GM19372 (cell line): ENCODE data around the gene PEX11A.

Source experiments
- ATAC-seq: cut with Tn5 transposase; IDR thresholded peaks from one replicate; pipeline ENCODE4 v1.9.1; 2021; ENCODE audit warnings: mild to moderate bottlenecking, low read depth, moderate library complexity; ENCODE audit not compliant: unreplicated experiment

The PEX11A gene

DNA sequence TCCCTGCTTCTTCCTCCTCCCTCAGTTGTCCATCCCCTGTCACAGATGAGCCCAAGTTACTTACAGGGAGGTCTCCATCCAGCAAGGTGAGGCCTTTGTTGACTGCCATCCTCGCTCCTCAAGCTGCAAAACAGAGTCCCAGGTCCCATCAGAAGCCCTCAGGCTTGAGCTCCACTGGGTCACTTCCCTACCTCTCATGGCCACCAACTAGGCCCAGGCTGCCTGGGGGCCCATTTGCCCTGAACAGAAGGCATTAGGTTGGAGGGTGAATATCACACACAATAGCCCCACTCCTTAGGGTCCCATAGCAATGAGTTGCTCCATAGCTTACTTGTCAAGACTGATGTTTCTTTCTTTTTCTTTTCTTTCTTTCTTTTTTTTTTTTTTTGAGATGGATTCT is 13.2 kb downstream of the PEX11A start:
- ATAC-seq = no peak

DNA sequence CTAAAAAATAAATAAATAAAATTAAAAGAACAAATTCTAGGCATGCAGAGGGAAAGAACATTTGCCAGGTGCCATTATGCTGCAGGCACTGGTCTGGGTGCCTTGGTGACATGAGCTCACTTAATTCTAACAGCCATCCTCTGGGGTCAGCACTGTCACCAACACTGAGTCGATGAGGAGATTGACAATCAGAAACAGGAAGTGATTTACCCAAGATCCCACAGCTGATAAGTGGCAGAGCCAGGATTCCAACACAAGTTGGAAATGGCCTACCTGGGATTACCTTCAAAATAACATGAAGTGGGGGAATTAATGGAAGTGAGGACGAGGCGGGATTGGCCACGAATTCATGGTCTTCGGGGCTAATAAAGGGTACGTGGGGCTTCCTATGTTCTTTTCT is 14.9 kb downstream of the PEX11A start:
- no peak for ATAC-seq

DNA sequence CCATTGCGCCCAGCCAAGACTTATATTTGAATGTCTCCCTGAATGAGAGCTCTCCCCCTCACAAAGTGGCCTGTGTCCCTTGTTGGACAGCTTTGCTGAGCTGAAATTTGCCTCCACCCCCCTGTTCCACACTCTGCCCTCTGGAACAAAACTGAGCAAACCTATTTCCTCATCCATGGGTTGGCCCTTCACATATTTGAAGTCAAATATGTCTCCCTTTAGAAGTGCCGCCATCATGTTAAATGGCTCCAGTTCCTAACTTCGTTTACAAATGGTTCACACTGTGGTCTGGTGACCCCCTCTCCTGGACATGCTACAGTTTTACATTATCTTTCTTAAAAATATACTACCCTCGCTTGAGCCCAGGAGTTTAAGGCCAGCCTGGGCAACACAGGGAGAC is 16.0 kb downstream of the PEX11A start:
- ATAC-seq = no peak

DNA sequence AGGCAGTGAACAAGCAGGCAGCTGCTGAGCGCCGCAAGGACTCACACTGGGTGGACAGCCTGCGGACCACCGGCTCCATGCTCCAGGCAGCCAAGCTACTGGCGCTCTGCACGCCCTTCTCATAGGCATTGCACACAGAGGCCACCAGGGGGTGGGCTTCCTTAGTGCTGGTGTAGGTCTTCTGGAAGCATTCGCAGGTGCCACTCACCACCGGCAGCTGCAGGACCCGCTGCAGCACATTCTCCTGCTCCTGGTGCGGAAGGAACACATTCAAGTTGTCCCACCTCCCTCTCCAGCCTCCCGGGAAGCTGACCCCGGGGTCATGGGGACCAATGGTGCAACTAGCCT is 17.4 kb downstream of the PEX11A start:
- no peak for ATAC-seq

DNA sequence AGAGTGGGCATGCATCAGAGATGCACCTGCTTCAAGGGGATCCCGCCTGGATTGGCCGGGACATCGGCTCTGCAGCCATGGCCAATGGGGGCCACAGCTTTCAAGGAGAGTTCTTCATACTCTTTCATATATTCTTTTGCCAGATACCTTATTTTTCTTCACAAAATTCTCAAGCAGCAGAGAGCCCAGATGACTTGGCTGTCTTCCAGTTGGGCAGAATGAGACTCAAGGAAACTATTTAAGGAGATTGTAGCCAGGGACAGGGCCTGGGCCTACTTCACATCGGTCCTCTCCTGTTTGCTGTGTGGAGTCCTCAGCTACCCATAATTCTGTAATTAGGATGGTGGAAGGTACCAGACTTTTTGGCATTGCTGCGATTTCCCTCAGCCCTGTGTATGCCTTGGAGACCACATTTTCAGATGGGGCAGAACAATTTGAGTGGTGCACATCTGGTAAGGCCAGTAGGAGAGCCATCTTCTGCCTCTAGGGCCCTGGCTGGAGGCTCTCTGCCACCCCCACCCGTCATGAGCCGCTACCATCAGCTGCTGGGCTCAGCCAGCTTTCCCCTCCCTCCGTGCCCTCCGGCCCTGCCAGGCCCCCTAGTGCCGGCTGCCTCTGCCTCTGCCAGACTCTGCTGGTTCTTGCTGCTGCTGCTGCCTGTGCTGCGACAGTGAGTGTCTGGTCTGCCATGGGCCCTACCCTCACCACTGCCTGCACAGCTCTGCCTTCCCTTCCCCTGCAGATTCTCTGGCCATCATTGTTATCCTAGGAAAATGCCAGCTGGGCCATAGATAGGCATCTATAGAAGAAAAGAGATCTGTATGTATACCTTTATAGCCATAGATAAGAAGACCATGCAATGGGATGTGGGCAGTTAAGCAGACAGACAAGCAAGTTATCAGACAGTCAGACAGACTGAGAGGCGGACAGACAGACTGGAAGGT is 18.1 kb downstream of the PEX11A start:
- ATAC-seq = no peak

DNA sequence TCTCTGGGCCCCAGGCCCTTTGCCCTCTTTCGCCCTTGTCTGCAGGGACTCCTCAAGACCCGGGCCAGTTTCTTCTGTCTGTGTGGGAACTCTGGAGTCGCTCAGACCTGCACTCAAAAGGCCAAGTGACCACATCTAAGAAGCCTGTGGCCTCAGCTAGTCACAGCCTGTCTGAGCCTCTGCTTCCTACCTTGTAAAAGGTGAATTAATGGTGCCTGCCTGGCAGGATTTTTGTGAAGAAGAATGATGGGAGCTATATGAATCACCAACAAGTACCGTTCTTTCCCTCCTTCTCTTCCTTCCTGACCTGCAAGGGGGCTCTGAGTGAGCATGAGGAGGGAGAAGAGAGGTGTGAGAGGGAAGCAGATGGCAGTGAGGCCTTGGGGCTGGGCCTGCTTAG is 18.9 kb downstream of the PEX11A start:
- ATAC-seq = no peak

DNA sequence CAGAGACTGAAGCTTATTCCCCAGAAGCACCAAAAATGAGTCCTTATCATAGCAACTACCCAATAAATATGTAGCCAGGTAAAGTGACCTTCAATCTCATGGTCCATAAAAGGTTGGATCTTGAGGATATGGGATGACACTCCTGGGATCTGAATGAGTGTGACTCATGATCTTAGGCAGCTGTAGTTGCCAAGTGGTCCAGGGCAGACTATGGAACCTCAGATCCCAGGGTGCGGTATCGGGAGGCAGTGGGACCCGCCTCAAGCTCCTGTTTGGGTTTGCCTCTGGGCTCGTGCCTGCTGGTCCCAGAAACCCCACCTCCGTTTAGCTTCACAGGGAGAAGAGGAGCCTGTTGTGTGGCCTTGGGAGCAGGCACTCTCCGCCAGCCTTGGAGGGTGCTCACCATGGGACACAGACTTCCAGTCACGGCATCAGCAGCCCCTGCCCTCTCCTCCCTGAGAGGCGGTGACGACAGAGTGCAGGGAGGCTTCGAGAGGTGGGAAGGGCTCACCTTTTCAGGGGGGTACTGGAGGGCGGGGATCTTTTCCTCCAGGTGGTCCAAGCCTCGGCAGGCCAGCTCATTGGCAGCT is 19.5 kb downstream of the PEX11A start:
- no peak for ATAC-seq

DNA sequence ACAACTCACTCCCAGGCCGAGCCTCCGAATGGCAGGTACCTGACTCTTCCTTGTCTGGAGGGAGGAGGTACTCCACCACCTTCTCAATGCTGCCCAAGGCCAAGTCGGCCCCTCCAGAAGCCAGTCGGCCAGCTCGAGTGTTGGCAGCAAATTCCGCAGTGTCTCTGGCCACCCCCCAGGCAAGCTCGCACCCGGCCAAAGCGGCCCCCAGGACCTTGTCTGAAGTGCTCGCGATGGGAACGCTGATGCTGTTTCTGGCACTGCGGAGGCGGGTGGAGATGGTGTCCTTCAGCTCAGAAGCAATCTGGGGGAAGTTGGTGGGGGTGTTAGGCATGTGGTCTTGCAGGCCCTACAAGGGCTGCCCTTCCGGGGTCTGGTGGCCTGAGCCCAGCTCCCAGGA is 20.6 kb downstream of the PEX11A start:
- no peak for ATAC-seq

DNA sequence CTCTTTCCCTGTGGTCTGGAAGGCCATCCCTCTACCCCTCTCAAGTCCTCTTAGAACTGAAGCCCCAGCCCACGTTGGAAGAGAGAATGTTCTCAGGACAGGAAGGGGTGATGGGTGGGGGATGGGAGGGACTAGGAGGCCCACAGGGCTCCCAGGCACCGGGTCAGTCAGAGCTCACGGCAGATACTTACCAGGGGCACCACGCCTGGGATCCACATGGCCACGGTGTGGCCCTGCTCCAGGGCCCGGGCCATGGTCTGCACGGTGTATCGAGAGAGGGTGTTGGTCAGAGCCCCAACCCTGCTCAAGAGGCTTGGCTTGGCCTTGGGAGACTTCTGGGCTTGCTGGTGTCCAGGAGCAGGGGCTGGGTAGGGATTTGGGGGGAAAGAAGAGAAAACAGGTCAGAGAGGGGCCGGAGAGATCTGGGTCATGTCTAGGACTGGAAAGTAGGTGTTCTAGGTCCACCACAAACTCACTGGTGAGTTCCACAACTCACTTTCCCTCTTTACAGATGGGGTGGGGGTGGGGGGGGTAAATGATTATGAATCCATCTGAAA is 21.2 kb downstream of the PEX11A start:
- no peak for ATAC-seq

DNA sequence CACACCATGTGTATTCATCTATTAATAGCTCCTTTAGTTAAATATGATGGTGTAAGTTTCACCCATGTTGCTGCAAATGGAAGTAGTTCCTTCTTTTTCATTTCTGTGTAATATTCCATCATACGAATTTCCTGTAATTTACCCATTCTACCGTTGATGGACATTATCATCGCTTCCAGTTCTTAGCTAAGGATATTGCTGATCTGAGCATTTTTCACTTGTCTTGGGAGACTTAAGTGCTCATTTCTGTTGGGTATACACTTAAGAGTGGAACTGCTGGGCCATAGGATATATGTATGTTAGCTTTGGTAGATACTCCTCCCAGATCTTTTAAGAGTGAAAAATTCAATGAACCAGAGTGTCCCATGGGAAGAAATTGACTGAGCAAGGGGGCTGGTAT is 22.4 kb downstream of the PEX11A start:
- ATAC-seq = no peak

DNA sequence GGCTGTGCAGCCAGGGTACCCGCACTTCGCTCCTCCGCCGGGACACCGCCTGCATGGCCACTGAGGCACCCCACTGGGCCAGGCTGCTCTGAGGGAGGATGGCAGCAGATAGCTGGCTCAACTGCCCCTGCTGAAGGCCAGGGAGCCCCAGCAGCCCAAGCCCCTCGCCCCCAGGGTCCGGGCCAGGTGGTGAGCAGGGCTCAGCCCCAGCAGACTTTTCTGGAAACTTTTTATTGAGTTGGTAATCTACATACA is 22.9 kb downstream of the PEX11A start:
- ATAC-seq = no peak

DNA sequence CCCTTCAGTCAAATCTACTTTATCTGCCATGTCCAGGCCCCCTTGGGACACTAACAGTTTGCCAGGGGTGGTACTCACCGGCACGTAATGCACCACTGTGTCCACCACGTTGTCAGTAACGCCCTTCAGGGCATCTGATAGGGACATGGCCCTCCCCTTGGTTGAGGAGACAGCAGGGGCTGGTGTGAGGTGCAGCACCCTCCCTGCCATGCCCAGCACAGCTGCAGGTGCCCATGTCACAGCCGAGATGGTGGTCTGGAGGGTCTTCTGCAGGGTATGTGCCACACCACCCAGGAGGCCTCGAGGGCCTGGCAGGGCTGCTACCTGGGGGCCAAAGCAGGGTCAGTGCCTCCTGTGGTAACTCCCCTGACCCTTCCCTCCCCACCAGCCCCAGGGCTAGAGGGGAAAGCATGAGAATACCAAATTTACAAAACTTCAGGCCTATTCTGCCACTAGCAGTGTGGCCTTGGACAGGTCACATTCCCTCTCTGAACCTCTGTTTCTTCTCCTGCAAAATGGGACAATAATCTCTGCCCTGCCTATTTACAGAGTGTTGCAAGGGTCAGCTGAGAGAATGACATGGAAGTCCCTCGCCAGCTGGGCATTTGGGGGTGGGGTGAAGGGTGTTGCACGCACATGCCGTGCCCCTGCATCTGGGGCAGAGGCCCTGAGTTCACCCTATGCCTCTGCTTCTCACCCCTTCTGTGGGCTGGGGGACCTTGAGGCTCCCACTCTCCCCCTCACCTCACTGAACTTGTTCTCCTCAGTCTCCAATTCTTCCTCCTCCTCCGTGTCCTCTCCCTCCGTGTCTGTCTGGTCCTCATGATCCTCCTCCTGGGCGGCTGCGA is 23.5 kb downstream of the PEX11A start:
- ATAC-seq = no peak

DNA sequence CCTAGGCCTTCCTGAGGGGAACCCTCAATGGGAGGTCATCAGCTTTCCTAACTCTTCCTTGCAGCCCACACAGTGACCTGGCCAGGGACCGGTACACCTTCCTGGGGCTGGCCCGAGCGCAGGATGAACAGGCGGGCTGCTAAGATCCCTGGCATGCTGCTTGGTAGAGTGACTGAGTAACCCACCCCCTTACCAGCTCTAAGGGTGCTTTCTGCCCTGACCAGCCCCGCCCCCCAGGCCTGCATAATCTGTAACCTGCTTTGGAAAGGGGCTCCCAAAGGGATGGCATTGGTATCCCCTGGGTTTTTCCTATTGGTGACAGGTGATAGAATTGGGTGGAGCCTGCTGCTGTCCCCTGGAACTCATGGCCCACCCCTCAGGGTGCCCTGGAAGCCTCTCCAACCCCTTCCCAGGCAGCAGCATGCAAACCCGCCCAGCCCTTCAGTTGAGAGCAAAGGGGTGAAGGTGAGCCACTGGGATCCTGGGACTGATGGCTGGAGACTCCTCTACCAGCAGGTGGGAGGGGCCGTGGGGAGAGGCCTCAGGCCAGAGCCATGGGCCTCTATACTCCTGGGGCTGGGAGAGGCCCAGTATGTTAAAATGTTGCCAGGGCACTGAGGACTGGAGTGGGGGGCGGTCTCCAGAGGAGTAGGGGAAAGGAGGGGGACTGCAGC is 24.2 kb downstream of the PEX11A start:
- ATAC-seq = no peak

DNA sequence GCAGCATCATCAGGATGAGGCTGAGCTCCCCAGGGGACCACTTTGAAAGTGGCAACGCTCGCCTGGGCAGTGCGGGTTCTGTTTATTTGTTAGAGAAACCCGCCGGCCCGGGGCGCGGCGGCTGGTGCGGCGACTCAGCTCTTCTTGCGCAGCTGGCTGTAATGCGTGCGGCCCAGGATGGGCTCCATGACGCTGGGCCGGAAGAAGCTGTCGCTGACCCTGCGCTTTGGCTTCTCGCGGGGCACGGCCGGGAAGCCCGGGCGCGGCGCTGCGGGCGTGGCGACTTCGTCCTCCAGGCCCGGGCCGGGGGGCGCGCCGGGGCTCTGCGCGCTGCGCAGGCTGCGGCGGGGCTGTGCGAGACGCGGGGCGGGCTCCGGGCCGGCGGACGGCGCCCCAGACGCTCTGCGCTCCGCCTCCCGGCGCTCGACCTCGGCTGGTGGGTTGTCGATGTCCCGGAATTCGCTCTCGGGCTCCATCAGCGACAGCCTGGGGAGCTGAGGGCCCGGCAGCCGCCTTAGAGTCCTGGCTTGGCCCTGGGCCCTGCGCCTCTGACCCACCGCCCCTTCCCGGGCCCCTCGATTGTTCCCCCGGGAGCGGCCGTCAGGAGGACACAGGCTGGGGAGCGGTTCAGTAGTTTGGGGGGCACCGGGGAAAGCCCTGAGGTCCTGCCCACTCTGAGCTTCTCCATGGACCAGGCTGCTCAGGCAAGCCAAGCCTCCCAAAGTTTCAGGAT is 24.9 kb downstream of the PEX11A start:
- ATAC-seq = peak; percentile 76

DNA sequence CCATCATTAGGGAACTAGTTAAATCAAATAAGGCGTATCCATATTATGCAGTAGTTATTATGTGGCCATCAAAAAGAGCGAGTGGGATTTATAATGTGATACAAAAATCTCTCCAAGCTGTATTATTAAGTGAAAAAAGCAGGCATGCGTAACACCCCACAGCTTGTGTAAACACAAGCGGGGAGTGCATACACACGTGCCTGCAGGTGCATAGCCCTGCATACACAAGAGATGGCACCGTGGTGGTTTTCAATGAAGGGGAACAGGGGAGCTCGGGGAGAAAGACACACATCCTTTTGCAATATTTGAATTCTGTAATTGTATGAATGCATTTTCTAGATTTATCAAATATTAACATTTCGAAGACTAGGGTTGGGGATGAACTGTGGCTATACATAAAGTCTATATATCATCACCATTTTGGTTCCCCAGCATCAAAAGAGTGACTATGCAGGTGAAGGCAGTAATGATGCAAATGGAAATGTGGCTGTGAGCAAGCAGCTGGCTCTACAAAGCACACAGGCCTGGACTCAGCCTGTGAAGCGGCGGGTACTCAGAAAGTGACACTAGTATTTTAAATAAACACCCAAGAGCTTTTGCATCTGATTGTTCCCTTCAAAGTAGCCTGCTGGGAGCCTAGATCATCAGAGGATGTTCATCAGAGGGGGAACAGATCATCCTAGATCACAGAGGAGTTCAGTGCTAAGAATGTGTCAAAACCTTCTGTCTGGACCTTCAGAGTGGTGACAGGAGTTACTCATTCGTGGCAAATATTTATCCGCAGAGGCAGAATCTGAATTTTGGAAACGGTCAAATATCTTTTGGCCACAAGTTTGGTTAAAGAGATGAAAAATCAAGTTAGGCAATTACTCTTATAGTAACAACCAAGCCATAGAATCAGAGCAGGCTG is 25.9 kb downstream of the PEX11A start:
- ATAC-seq = no peak

DNA sequence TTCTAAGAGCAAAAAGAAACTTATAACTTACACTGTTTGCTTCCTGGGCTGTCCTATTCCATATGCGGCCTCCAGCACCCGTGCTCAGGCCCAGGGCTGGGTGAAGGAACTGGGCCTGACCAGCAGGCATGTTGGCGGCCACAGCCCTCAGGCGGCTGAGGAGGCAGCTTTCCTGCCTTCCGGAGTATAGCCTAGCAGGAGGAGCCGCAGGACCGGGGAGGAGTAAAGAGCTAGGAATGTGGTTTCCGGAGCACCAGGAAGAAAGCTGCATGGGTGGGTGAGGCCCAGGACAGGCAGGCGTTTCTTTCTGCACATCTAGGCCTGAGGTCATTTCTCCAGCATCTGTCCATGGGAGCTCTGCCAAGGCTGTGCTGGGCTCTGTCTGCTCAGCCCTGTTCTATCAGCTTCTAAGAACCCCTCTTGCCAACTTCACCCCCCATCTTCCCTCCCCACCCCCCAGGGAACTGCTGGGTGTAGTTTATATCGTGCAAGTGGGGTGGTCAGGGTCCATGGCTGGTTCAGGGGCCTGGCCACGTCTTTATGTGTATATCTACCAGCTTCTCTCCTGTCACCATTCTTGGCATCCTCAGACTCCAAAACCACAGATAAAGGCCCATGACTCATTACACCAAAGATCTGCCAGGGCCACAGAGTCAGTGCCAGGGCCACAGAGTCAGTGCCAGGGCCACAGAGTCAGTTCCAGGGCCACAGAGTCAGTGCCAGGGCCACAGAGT is 27.5 kb downstream of the PEX11A start:
- no peak for ATAC-seq

DNA sequence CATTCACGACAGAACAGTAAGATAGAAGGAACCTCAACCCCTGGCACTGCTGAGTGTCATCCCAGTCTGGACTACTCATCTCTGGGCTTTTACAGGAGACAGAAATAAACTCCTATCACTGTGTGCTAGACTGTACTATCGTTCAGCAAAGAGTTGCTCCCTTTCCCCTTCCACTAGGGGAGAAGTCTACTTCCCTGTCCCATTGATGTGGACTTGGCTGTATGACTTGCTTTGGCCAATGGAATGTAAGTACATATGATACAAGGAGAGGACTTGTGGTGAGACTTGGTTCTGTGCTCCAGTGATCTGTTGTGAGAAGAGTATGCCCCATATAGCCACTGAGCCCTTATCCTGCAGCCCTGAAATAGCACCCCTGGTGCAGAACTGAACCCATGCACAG is 30.0 kb downstream of the PEX11A start:
- no peak for ATAC-seq

DNA sequence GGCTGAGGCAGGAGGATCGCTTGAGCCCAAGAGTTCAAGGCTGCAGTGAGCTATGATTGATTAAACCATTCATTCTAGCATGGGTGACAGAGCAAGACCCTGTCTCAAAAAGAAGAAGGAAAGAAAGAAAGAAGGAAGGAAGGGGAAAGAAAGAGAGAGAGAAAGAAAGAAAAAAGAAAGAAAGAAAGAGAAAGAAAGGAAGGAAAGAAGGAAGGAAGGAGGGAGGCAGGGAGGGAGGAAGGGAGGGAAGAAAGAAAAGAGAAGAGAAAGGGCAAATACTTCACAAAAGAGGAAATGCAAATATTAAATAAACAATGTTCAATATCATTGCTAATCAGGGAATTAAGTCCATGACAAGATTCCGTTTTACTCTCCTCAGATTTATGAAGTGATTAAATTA is 31.3 kb downstream of the PEX11A start:
- ATAC-seq = no peak
